CD8-positive, alpha-beta memory T cell (primary cell): ENCODE measurements around the gene SUPT6H. TPM values are rescaled to one million over a fixed set of nuclear protein-coding genes. Genes with fewer than 3 reads are reported as not detected.

ENCODE experiments used
- CTCF ChIA-PET: fragments of 350-600 bp; sonication (Branson Sonifier 250); formaldehyde crosslinking; loops from one replicate; lab custom pipeline; 2021; ENCODE audit warnings: antibody characterized with exemption; lab: Charles Lee
- POLR2A ChIA-PET: fragments of 350-600 bp; sonication (Branson Sonifier 250); formaldehyde crosslinking; loops from one replicate; lab custom pipeline; 2021; ENCODE audit warnings: antibody characterized with exemption; lab: Charles Lee
- DNase-seq, 5 donors: peaks; one replicate each; pipeline versions ENCODE4 v3.0.0 to v3.0.0-alpha.2; 2020 to 2022; ENCODE audit warnings: mixed read lengths in 1 of 5
- H3K27ac ChIP-seq: one replicate; pipeline ENCODE4 v1.7.0; 2013; ENCODE audit warnings: low read depth, mild to moderate bottlenecking, low read length, moderate library complexity
- H3K27me3 ChIP-seq: 2 replicates; pipeline ENCODE4 v1.7.0; 2013; ENCODE audit warnings: low read length, mild to moderate bottlenecking; ENCODE audit not compliant: insufficient read depth, poor library complexity, severe bottlenecking
- H3K36me3 ChIP-seq: 2 replicates; pipeline ENCODE4 v1.7.0; 2013; ENCODE audit warnings: mild to moderate bottlenecking, low read length, moderate library complexity; ENCODE audit not compliant: insufficient read depth
- H3K4me1 ChIP-seq: 2 replicates; pipeline ENCODE4 v1.7.0; 2013; ENCODE audit warnings: mild to moderate bottlenecking, low read length, moderate library complexity; ENCODE audit not compliant: insufficient read depth
- H3K4me3 ChIP-seq: 2 replicates; pipeline ENCODE4 v1.7.0; 2013; ENCODE audit warnings: mild to moderate bottlenecking, low read length
- H3K9me3 ChIP-seq: 2 replicates; pipeline ENCODE4 v1.7.0; 2013; ENCODE audit warnings: mild to moderate bottlenecking, low read length
- H3K27ac Mint-ChIP-seq, 8 donors: one replicate each; pipeline ENCODE4 v1.8.0; 2020 to 2021; ENCODE audit warnings: mixed read lengths in 8 of 8, mild to moderate bottlenecking in 6 of 8, inconsistent platforms in 3 of 8, moderate library complexity in 3 of 8
- H3K27me3 Mint-ChIP-seq, 2 donors: one replicate each; pipeline ENCODE4 v1.8.0; 2020 to 2021; ENCODE audit warnings: mixed read lengths in 2 of 2, mild to moderate bottlenecking in 1 of 2, moderate library complexity in 1 of 2
- H3K36me3 Mint-ChIP-seq, 3 donors: one replicate each; pipeline ENCODE4 v1.8.0; 2020 to 2021; ENCODE audit warnings: mixed read lengths in 3 of 3, inconsistent platforms in 1 of 3, mild to moderate bottlenecking in 1 of 3
- H3K4me1 Mint-ChIP-seq, 3 donors: one replicate each; pipeline ENCODE4 v1.8.0; 2020 to 2021; ENCODE audit warnings: mixed read lengths in 3 of 3, inconsistent platforms in 1 of 3, mild to moderate bottlenecking in 1 of 3
- H3K4me3 Mint-ChIP-seq, 7 donors: one replicate each; pipeline ENCODE4 v1.8.0; 2020 to 2021; ENCODE audit warnings: mixed read lengths in 7 of 7, mild to moderate bottlenecking in 6 of 7, moderate library complexity in 4 of 7, inconsistent platforms in 2 of 7
- H3K9me3 Mint-ChIP-seq, 5 donors: one replicate each; pipeline ENCODE4 v1.8.0; 2020 to 2022; ENCODE audit warnings: mixed read lengths in 5 of 5, mild to moderate bottlenecking in 3 of 5, moderate library complexity in 2 of 5, inconsistent platforms in 1 of 5
- polyA plus RNA-seq: library from polyadenylated mRNA; unstranded; fragments of 300-500 nt; fragmentation: Illumina TruSeq; gene quantifications from one replicate; pipeline ENCODE4 v1.2.3, GENCODE V29; 2021
- total RNA-seq, 2 experiments: library from RNA; stranded (reverse); gene quantifications; one replicate each; pipeline ENCODE4 v1.2.3, GENCODE V29; 2021

SUPT6H gene
- total and polyA plus RNA-seq, 3 experiments from 2014 or later: 20.1 to 88.4 (median 80.0) TPM

- CTCF ChIA-PET: interaction anchor here (1.4 to 1.8 kb wide), 2 partner anchors 14 to 86 kb away, joined by 3 to 4 read pairs; no protein-coding TSS in a partner anchor
- H3K27ac Mint-ChIP-seq: peak overlapping the region in 1 of 8 donors; percentile 67
- DNase-seq: no peak
Measured at GRCh38 chr17:28641579-28641978, 20.4 kb upstream of the SUPT6H start.

DNA sequence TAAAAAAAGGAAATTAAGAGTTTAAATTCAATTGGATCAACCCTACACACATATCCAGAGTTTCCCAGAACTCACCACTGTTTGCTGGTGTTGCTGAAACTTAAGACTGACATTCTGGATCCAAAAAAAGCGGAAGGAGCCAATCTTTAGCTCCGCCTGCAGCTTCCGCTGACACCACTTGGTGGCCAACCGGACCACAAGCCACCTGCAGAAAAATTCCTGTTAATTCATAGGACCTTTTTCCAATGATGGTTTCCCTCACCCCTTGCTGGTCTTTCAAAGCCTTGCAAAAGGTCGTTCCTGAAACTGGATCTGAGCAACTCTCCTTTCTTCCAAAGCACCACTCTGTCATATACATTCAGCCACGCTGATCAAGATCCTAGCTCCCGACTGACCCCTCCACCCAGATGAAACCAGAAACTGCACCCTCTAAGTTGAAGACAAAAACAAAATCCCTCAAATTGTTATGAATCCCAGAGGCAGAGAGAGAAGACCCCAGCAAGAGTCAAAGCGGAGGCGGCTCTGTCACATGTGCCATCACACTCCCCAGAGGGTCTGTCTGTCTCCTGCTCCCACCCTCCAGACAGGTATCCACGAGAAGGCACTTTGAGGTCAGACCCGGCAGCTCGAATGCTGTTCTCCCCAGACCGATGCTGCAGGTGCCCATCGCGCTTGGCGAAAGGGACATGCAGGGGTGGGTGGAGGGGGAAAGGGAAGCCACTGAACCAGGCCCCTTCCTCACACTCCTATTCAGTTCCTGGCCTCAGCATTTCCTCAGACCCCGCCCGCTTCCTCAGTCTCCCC is 17.8 kb upstream of the SUPT6H start:
- Mint-ChIP-seq H3K4me1 (peaks cover 38 to 62% (median 52%) of the 10 kb centered on the region in 3 donors), H3K9me3 (no peaks in the 10 kb centered on the region), H3K27me3 (peaks cover 0 to 2% of the 10 kb centered on the region in 2 donors), H3K4me3 (peak overlapping the region; percentile 86 to 96 (median 93)), H3K36me3 (peaks cover 8 to 62% (median 21%) of the 10 kb centered on the region in 3 donors), H3K27ac (peak overlapping the region; percentile 89 to 98 (median 92))
- H3K27ac ChIP-seq: peak overlapping the region; percentile 90
- H3K4me3 ChIP-seq: peak overlapping the region; percentile 77
- ChIA-PET CTCF (interaction anchor here (0.6 to 4.0 kb wide), 7 partner anchors 10 to 599 kb away, joined by 3 to 38 read pairs (median 5); partner anchors contain the start of genes RPL23A, SDF2, SUPT6H and TLCD1), POLR2A (interaction anchor here (0.6 to 3.6 kb wide), 10 partner anchors 16 to 921 kb away, joined by 3 to 27 read pairs (median 4); partner anchors contain the start of genes ALDOC, NUFIP2, RPL23A and SDF2)
- no peaks in the 10 kb centered on the region for H3K9me3 ChIP-seq
- H3K27me3 ChIP-seq: no peaks in the 10 kb centered on the region
- H3K36me3 ChIP-seq: peaks cover 32% of the 10 kb centered on the region
- peaks cover 35% of the 10 kb centered on the region for H3K4me1 ChIP-seq
- DNase-seq: peak in 4 of 5 donors; percentile 6 to 20 (median 14)

More at GRCh38 chr17:28641579-28641978, 20.4 kb upstream of the SUPT6H start:
- H3K4me1 Mint-ChIP-seq: peaks cover 39 to 60% (median 48%) of the 10 kb centered on the region in 3 donors
- Histone ChIP-seq H3K27ac (no peak overlapping the region), H3K36me3 (peaks cover 48% of the 10 kb centered on the region), H3K9me3 (no peaks in the 10 kb centered on the region), H3K4me3 (no peak overlapping the region), H3K4me1 (peaks cover 27% of the 10 kb centered on the region), H3K27me3 (no peaks in the 10 kb centered on the region)
- peaks cover 0 to under 1% of the 10 kb centered on the region in 2 donors for H3K27me3 Mint-ChIP-seq
- POLR2A ChIA-PET: no interaction called here
- H3K4me3 Mint-ChIP-seq: peak overlapping the region in 1 of 7 donors; percentile 86
- peaks cover 17 to 70% (median 28%) of the 10 kb centered on the region in 3 donors for H3K36me3 Mint-ChIP-seq
- H3K9me3 Mint-ChIP-seq: no peaks in the 10 kb centered on the region

DNA sequence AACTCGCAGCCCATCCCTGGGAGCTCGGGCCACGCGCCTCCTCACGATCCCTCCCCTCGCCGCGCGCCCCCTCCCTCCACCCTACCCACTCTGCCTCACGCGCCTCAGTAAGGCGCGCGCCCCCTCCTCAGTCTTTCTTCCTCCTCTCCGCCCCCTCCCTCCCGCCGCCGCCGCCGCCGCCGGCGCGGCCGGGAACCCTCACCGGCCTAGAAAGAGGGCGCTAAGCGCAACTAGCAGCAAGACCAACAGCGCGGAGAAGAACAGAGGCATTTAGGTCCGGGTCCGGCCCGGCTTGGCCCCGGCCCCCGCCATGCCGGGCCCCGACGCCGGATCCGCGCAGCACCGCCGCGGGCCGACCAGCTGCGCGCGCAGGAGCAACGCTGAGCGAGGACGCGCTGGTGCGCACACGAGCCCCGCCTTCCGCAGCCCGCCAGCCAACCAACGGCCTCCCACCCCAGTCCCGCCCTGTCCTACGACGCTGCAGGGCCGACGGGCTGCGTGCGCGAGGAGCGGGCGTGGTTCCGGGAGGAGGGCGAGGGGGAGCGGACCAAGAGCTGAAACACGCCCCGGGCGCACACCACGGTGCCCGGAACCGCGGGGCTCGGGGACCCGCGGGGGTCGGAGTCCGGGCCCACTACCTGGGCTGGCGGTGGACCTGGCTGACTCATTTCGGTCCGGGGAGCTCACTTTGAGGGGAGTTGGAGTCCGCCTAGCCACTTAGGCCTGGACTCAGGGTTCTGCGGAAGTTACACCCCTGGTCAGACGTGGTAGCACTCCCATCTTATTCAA is 17.0 kb upstream of the SUPT6H start, which contains the start of gene BLTP2:
TSS of gene BLTP2 (minus strand) at position 372 of the 789 bp plus-strand sequence. CDS start at position 270, 102 bp downstream.
- H3K27ac ChIP-seq: peak within 1 kb of the TSS; percentile 90
- peak; percentile 92 to 97 (median 94) for DNase-seq
- H3K4me1 ChIP-seq: peaks cover 35% of the 10 kb centered on the region
- H3K27me3 Mint-ChIP-seq: peaks cover 0 to 2% of the 10 kb centered on the region in 2 donors
- peak within 1 kb of the TSS; percentile 86 to 96 (median 93) for H3K4me3 Mint-ChIP-seq
- peaks cover 38 to 56% (median 45%) of the 10 kb centered on the region in 3 donors for H3K4me1 Mint-ChIP-seq
- POLR2A ChIA-PET: interaction anchor here (0.6 to 3.6 kb wide), 15 partner anchors 13 to 920 kb away, joined by 3 to 27 read pairs (median 4); partner anchors contain the start of genes ALDOC, IFT20, NUFIP2 and PHF12
- H3K4me3 ChIP-seq: peak within 1 kb of the TSS; percentile 82
- H3K9me3 Mint-ChIP-seq: no peaks in the 10 kb centered on the region
- no peaks in the 10 kb centered on the region for H3K9me3 ChIP-seq
- no peaks in the 10 kb centered on the region for H3K27me3 ChIP-seq
- H3K27ac Mint-ChIP-seq: peak within 1 kb of the TSS; percentile 90 to 98 (median 98)
- H3K36me3 Mint-ChIP-seq: peaks cover 5 to 56% (median 17%) of the 10 kb centered on the region in 3 donors
- CTCF ChIA-PET: interaction anchor here (0.6 to 4.0 kb wide), 8 partner anchors 11 to 598 kb away, joined by 3 to 38 read pairs (median 4); partner anchors contain the start of genes RPL23A, SDF2, SUPT6H and TLCD1
- H3K36me3 ChIP-seq: peaks cover 26% of the 10 kb centered on the region

DNA sequence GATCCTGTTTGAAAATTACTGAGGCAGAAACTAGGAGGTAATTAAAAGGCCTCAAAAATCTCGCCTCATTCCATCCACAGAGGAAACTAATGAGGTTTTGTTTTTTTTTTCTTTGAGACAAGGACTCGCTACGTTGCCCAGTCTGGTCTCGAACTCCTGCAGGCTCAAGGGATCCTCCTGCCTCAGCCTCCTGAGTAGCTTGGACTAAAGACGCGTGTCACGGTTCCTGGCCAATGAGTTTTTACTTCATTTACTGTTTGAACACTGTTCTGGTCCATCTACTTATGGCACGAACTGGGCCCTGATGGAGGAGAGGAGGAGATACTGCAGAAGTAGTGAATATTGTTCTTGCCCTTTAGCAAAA is 16.4 kb upstream of the SUPT6H start:
- POLR2A ChIA-PET: interaction anchor here (0.6 to 3.6 kb wide), 13 partner anchors 13 to 920 kb away, joined by 3 to 27 read pairs (median 4); partner anchors contain the start of genes ALDOC, IFT20, NUFIP2 and PHF12
- no peaks in the 10 kb centered on the region for H3K9me3 ChIP-seq

DNA sequence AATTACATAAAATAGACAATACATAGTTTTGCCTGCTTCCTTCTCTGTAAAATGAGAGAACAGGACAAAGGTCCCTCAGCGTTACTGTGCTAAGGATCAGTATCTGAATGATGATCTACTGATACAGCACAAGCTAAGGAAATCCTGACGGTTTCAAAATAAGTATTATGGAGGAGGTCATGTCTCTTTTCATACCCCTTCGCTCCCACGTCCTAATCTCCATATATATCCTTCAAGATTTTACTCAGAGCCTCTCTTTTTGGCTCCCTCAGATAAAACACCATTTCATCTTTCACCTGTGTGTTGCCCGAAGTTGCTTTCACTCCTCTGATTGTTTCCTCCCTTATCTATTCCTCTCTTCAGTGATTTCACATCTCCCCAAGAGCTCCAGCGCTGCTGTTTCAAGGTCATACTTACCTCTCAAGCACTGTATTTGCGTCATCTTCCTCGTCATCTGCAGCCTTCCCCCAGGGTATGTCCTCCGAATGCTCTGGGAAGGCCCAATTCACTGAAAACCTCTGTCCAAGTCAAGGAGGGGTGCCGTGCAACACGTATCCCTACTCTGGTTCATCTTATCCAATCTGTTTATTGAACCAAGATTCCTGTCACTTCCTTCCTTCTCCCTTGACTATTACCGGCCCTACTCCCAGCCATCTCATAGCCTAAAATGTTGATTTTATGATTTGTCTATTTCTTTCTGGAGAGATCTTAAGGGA is 15.8 kb upstream of the SUPT6H start:
- Mint-ChIP-seq H3K36me3 (peaks cover 0 to 53% (median 13%) of the 10 kb centered on the region in 3 donors), H3K9me3 (no peaks in the 10 kb centered on the region), H3K27me3 (peaks cover 0 to 2% of the 10 kb centered on the region in 2 donors), H3K27ac (peak overlapping the region; percentile 90 to 98 (median 98)), H3K4me1 (peaks cover 34 to 52% (median 38%) of the 10 kb centered on the region in 3 donors), H3K4me3 (peak overlapping the region; percentile 86 to 96 (median 93))
- Histone ChIP-seq H3K27ac (peak overlapping the region; percentile 90), H3K36me3 (peaks cover 16% of the 10 kb centered on the region), H3K27me3 (no peaks in the 10 kb centered on the region), H3K4me1 (peaks cover 35% of the 10 kb centered on the region), H3K4me3 (peak overlapping the region; percentile 82), H3K9me3 (no peaks in the 10 kb centered on the region)
- CTCF ChIA-PET: interaction anchor here (0.9 to 4.0 kb wide), 8 partner anchors 11 to 471 kb away, joined by 3 to 38 read pairs (median 9); partner anchors contain the start of genes RPL23A, SDF2, SUPT6H and TLCD1
- no peak for DNase-seq
- POLR2A ChIA-PET: interaction anchor here (1.0 to 3.6 kb wide), 5 partner anchors 16 to 81 kb away, joined by 3 to 27 read pairs (median 16); partner anchors contain the start of genes PROCA1, SDF2, SUPT6H and TLCD1

More for the DNA sequence above, 16.4 kb upstream of the SUPT6H start:
- Histone ChIP-seq H3K4me1 (peaks cover 35% of the 10 kb centered on the region), H3K36me3 (peaks cover 23% of the 10 kb centered on the region), H3K27me3 (no peaks in the 10 kb centered on the region), H3K4me3 (peak overlapping the region; percentile 82), H3K27ac (peak overlapping the region; percentile 90)
- peak overlapping the region; percentile 90 to 98 (median 98) for H3K27ac Mint-ChIP-seq
- DNase-seq: no peak
- peaks cover 35 to 53% (median 42%) of the 10 kb centered on the region in 3 donors for H3K4me1 Mint-ChIP-seq
- no peaks in the 10 kb centered on the region for H3K9me3 Mint-ChIP-seq
- H3K4me3 Mint-ChIP-seq: peak overlapping the region; percentile 86 to 96 (median 93)
- H3K36me3 Mint-ChIP-seq: peaks cover 2 to 56% (median 15%) of the 10 kb centered on the region in 3 donors
- H3K27me3 Mint-ChIP-seq: peaks cover 0 to 2% of the 10 kb centered on the region in 2 donors
- CTCF ChIA-PET: interaction anchor here (1.0 to 4.0 kb wide), 6 partner anchors 11 to 472 kb away, joined by 3 to 38 read pairs (median 8); partner anchors contain the start of genes RPL23A, SDF2, SUPT6H and TLCD1

- CTCF ChIA-PET: interaction anchor here (0.8 to 1.6 kb wide), 5 partner anchors 13 to 102 kb away, joined by 3 to 6 read pairs (median 3); partner anchors contain the start of genes SDF2 and SUPT6H
- peaks cover 0 to 54% (median 7%) of the 10 kb centered on the region in 3 donors for H3K36me3 Mint-ChIP-seq
- H3K27ac Mint-ChIP-seq: peak overlapping the region in 3 of 8 donors; percentile 1 to 66 (median 38)
- Histone ChIP-seq H3K36me3 (peaks cover 9% of the 10 kb centered on the region), H3K27me3 (no peaks in the 10 kb centered on the region), H3K4me1 (peaks cover 28% of the 10 kb centered on the region), H3K4me3 (no peak overlapping the region), H3K27ac (no peak overlapping the region), H3K9me3 (no peaks in the 10 kb centered on the region)
- peak overlapping the region in 1 of 7 donors; percentile 27 for H3K4me3 Mint-ChIP-seq
- no peaks in the 10 kb centered on the region for H3K9me3 Mint-ChIP-seq
- no peak for DNase-seq
- POLR2A ChIA-PET: interaction anchor here (1.4 kb wide), 1 partner anchor 62 kb away, joined by 3 read pairs; no protein-coding TSS in a partner anchor
- peaks cover 0 to 2% of the 10 kb centered on the region in 2 donors for H3K27me3 Mint-ChIP-seq
- H3K4me1 Mint-ChIP-seq: peaks cover 28 to 38% (median 34%) of the 10 kb centered on the region in 3 donors
Measured at GRCh38 chr17:28648698-28649097, 13.3 kb upstream of the SUPT6H start.
